ENCODE data around the gene ZNF304. TPM values are rescaled to one million over a fixed set of nuclear protein-coding genes. Genes with fewer than 3 reads are reported as not detected.
"Not testable (repeated sequence)": the region's sequence is repeated elsewhere in the genome, so short reads cannot be mapped to it uniquely, and the experiment has no call there.

Gene ZNF304
- total RNA-seq, 3 donors from 2014 or later = 2.8 to 12.2 (median 4.2) TPM

DNA sequence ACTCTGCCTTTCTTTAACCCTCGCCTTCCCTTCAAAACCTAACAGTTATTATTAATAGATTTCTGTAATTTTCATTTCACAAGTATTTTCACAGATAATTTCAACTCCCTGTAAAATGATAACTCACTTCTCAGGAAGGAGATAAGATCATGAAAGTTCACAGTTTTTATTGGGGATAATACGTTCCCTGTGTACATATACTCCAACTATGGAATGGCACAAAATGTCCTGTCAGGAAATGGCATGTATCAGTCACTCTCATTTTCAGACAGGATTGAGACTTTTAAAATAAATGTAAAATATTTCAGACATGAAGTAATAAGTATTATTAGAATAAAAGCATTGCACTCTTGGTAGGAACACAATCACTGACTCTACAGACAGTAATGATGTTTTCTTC lies 11.3 kb downstream of the ZNF304 start:
- Histone ChIP-seq H3K4me1 (ENCODE audit: low read depth) (peaks cover 6% of the 10 kb centered on the region), H3K4me3 (no peak overlapping the region), H3K9me3 (peaks cover 54% of the 10 kb centered on the region), H3K36me3 (ENCODE audit: low read depth) (no peaks in the 10 kb centered on the region)
- intact Hi-C loops (cut with DNase I, micrococcal nuclease) = no loop called here
- ATAC-seq = no peak
- TF ChIP-seq, protein P1, sequence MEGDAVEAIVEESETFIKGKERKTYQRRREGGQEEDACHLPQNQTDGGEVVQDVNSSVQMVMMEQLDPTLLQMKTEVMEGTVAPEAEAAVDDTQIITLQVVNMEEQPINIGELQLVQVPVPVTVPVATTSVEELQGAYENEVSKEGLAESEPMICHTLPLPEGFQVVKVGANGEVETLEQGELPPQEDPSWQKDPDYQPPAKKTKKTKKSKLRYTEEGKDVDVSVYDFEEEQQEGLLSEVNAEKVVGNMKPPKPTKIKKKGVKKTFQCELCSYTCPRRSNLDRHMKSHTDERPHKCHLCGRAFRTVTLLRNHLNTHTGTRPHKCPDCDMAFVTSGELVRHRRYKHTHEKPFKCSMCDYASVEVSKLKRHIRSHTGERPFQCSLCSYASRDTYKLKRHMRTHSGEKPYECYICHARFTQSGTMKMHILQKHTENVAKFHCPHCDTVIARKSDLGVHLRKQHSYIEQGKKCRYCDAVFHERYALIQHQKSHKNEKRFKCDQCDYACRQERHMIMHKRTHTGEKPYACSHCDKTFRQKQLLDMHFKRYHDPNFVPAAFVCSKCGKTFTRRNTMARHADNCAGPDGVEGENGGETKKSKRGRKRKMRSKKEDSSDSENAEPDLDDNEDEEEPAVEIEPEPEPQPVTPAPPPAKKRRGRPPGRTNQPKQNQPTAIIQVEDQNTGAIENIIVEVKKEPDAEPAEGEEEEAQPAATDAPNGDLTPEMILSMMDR (IDR thresholded peaks at IDR 0.05) = no peak
- DNase-seq = no peak

DNA sequence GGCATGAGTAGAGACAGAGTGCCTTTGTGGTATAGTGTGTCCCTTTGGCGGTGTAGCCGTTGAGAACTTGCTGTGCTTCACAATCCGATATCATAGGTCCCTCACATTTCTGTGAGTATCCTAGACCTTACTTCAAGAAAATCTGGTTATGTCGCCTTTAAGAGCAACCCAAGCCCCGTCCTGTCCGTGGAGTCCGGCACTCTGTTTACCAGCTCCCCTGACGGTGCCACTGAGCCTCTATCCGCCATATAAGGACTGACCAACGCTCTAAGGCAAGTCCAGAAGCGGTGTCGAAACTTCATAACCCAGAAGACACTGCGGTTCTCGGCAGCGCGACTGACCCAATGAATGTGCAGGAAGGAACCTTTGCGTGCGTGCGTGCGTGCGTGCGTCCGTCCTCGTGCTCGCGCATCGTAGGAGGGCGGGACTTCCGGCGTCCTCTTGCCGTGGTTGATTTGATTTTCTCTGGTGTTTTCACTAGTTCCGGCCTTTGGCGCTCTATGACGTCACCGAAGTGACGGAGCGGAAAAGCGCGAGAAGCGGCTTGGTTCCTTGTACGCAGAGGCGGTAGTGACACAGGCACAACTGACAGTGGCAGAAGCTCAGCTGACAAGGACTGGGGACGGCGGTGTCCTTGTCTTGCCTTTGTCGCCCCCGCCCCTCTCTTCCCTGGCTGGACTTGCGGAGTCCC lies 12.1 kb downstream of the ZNF304 start, which contains the start of the genes TRAPPC2B and ZNF547:
TSS of gene TRAPPC2B (plus strand) at position 555 of the 691 bp plus-strand sequence. CDS start 1,283 bp downstream, outside the sequence.
TSS of gene ZNF547 (plus strand) at position 555 of the 691 bp plus-strand sequence. CDS start 5,005 bp downstream, outside the sequence.
- Histone ChIP-seq H3K9me3 (peaks cover 47% of the 10 kb centered on the region), H3K4me1 (ENCODE audit: low read depth) (peaks cover 6% of the 10 kb centered on the region), H3K36me3 (ENCODE audit: low read depth) (no peaks in the 10 kb centered on the region), H3K4me3 (peak within 1 kb of the TSS; percentile 64)
- ATAC-seq = peak; percentile 100
- intact Hi-C loops (cut with DNase I, micrococcal nuclease) = no loop called here
- peak; percentile 99 to 100 (median 99) for DNase-seq
- TF ChIP-seq, protein P1 (IDR thresholded peaks at IDR 0.05) = no peak

DNA sequence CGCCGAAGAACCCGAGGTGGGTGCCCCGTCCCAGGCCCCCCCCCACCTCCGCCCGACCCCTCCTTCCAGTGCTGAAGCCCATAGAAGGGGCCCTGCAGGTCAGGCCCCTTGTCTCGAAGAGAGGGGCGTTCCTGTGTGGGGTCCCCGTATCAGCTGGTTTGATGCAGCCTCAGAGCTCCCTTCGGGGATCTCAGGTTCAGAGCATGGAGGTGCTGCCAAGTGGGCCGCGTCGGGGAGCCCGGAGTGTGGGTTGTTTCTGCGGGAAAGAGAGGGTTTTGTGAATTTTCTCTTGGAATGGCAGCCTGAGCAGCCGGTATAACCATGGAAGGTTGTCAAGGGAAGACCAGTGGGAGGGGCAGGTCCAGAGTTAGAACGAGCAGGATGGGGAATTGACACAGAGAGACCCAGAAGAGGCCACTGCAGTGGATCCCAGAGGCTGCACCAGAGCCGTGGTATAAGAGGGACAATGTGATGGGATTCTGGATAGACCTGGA lies 12.7 kb downstream of the ZNF304 start:
- no peak for ATAC-seq
- H3K9me3 ChIP-seq = peaks cover 42% of the 10 kb centered on the region
- peak overlapping the region; percentile 64 for H3K4me3 ChIP-seq
- TF ChIP-seq, protein P1 (IDR thresholded peaks at IDR 0.05) = no peak
- no peak for DNase-seq
- intact Hi-C loops (cut with DNase I, micrococcal nuclease) = no loop called here
- no peaks in the 10 kb centered on the region for H3K36me3 ChIP-seq (ENCODE audit: low read depth)
- peaks cover 6% of the 10 kb centered on the region for H3K4me1 ChIP-seq (ENCODE audit: low read depth)

DNA sequence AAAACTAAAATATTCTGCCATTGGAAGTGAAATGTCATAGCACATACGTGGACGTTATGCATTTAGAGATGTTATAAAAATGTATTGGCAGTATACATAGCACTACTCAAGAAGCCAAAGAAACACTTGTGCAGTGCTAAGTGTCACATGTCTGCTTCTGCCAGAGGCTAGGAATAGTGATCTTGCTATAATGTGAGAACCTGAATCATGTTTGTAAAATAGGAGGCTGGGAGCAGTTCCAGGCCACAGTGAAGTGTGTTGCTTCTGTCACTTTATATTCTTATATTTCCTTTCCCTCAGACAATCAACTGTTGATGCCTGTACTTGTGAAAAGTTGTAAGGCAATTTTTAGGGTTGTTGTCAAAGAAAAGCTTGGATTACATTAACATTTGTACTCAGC lies 15.7 kb downstream of the ZNF304 start:
- Histone ChIP-seq H3K36me3 (ENCODE audit: low read depth) (no peaks in the 10 kb centered on the region), H3K4me1 (ENCODE audit: low read depth) (peaks cover 6% of the 10 kb centered on the region), H3K4me3 (no peak overlapping the region), H3K9me3 (peaks cover 16% of the 10 kb centered on the region)
- TF ChIP-seq, protein P1 (IDR thresholded peaks at IDR 0.05) = no peak
- intact Hi-C loops (cut with DNase I, micrococcal nuclease) = no loop called here
- DNase-seq (no peak), ATAC-seq (no peak)

DNA sequence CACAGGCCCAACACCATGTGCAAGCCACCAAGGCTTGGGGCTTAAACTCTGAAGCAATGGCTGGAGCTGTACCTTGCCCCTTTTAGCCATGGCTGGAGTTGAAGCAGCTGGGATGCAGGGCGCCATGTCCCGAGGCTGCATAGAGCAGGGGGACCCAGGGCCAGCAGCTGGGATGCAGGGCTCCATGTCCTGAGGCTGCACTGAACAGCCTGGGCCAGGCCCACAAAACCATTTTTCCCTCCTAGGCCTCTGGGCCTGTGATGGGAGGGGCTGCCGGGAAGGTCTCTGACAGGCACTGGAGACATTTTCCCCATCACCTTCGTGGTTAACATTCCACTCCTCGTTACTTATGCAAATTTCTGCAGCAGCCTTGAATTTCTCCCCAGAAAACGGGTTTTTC lies 23.1 kb downstream of the ZNF304 start:
- ATAC-seq = no peak
- Histone ChIP-seq H3K9me3 (peaks cover 63% of the 10 kb centered on the region), H3K36me3 (ENCODE audit: low read depth) (no peaks in the 10 kb centered on the region), H3K4me1 (ENCODE audit: low read depth) (no peaks in the 10 kb centered on the region), H3K4me3 (no peak overlapping the region)
- TF ChIP-seq, protein P1 (IDR thresholded peaks at IDR 0.05) = no peak
- DNase-seq = no peak
- intact Hi-C loops (cut with DNase I, micrococcal nuclease) = no loop called here

DNA sequence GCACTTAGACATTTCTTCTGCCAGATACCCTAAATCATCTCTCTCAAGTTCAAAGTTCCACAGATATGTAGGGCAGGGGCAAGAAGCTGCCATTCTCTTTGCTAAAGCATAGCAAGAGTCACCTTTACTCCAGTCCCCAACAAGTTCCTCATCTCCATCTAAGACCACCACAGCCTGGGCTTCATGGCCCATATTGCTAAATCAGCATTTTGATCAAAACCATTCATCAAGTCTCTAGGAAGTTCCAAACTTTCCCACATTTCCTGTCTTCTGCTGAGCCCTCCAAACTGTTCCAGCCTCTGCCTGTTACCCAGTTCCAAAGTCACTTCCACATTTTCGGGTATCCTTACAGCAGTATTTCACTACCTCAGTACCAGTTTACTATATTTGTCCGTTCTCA lies 23.6 kb downstream of the ZNF304 start:
- H3K4me1 ChIP-seq (ENCODE audit: low read depth); H3K36me3 ChIP-seq (ENCODE audit: low read depth); H3K4me3 ChIP-seq; DNase-seq; ATAC-seq; intact Hi-C loops (cut with DNase I, micrococcal nuclease): not testable (repeated sequence)
- H3K9me3 ChIP-seq = peaks cover 68% of the 10 kb centered on the region

All from mucosa of descending colon (tissue), 3 donors.